ENCODE measurements around the gene ZNF654.
A peak's percentile ranks its signal among the peaks of the same experiment; 100 is the strongest.
"Not testable (repeated sequence)": the region's sequence is repeated elsewhere in the genome, so short reads cannot be mapped to it uniquely, and the experiment has no call there.

Gene ZNF654

DNA sequence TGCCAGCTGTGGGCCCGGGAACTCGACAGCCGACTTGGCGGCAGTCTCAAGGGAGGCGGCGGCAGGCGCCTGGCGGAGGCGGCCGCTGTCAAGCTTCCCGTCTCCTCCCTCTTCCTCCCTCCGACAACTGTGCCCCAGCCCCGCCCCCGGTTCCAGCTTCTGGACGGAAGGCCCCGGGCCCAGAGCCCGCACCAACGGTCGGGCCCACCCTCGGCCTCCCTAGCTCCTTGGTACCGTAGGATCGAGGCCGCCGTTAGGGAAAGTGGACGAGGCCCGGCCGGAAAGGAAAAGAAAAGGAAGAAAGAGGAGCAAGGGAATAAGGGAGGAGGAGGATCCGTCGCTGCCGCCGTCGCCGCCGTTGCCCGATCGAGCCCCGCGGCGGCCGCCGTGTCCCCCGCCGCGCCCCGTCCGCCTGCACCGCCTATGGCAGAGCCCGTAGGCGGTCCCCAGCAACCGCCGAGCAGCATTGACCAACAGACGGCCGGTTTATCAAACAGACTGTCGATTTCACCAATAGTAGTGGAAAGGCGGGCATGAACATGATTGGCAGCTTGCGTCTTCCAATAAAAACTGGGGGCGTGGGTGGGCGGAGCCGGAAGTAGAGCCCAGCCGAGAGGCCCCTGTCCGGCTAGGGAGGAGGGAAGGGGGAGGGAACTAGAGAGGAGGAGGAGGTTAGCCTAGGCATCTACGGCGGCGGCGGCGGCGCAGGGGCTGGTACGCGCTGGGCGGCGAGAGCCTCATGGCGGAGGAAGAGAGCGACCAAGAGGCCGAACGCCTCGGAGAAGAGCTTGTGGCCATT lies at the start of gene ZNF654, which contains the start of gene CGGBP1:
ZNF654 (plus strand) TSS at position 675 of the 799 bp plus-strand sequence; CDS start at position 740, 65 bp downstream.
CGGBP1 (minus strand) TSS at position 425 of the 799 bp plus-strand sequence. CDS start 3,029 bp downstream, outside the sequence.
- DNase-seq, result peak; percentile 99

DNA sequence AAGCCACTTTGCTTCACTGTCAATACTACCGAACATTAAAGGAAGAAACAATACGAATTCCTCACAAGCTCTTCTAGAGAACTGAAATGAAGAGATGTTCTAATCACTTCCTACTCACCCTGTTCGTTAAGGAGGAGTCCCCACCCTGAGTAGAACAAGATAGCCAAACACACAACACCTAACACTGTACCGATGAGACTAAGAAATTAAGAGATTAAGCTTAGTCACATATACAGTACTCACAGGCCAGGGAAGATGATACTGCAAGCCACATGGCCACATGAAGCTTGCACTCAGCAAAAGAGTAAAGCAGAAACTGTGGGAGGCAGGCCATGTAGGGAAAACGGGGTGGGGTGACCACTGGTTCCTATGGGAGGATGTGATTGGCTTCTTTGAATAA lies 48.2 kb upstream of the ZNF654 start:
- no peak for DNase-seq

DNA sequence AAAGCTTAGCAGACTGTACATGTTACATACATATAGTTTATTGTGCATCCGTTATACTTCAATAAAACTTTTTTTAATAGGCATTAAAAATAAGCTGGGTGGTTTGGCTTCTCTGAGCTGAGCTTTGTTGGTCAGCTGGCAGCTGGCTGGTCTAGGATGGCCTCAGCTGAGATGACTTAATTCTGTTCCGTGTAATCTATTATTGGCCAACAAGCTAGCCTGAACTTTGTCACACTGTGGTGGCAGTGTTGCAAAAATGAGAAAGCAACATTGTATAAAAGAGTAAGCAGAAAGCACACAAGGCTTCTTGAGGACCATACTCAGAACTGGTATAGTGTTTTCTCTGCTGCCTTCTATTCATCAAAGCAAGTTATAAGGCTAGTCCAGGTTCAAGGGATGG lies 45.5 kb upstream of the ZNF654 start:
- DNase-seq, result no peak

DNA sequence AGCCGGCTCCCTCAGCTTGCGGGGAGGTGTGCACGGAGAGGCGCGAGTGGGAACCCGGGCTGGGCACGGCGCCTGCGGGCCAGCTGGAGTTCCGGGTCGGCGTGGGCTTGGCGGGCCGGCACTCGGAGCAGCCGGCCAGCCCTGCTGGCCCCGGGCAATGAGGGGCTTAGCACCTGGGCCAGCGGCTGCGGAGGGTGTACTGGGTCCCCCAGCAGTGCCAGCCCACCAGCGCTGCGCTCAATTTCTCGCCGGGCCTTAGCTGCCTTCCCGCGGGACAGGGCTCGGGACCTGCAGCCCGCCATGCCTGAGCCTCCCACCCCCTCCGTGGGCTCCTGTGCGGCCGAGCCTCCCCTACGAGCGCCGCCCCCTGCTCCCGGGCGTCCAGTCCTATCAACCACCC lies 43.4 kb upstream of the ZNF654 start:
- DNase-seq, result not testable (repeated sequence)

DNA sequence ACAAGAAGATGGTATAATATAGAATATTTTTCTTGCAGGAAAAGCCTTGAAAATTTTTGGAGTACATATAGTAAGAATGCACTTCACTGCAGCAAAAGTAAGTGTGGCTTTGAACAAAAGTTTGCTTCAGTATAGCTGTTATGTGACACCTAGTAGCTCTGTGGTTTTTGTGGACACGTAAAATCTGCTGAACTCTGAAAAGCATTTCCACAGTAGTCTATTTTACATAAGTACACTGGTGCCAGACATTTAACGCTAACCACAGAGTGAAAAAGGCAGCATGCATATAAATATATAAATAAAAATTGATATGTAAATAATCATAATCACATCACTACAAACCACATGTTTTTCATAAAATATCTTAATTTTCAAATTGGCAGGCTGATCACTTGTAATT lies 40.0 kb upstream of the ZNF654 start:
- DNase-seq, result peak; percentile 61

DNA sequence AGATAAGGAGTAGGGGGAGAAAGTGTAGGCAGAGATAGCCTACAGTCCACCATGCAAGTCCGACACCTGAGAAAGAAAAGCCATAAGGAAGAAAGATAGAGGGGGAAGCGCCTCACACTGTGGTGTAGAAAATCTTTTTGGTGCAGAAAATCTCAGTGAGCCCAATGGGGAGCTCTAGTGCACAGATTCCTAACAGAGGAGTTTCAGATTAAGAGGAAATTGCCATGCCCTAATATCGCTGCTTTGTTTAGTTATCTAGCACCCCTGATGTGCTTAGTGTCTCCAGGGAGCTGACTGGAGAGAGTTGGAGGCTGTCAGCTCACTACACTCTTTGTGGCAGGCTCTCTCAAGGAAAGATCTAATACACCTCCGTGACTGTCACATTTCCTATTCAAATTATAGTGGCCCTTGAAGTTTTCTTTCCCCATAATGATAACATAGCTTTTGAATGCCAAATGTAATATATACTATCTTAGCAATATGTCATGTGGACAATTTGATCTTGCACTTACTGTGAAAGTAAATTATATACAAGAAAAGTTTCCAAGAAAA lies 34.0 kb upstream of the ZNF654 start:
- no peak for DNase-seq

DNA sequence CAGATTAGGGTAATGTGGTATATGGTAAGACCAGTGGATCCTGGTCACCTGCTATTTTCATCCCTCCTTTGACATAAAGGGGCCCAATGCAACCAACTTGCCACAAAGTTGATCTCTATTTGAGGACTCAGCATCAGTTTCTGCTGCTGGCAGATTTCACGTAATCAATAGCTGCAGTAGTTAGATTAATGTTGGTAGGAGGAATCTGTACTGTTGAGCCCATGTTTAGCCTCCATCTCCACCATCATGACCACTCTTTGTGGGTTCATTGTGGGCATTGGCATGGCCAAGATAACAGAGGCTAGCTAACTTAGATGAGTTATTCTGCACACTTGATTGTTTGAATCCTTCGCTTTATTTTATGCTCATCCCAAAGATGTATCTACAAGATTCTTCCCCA lies 30.2 kb upstream of the ZNF654 start:
- DNase-seq, result no peak

DNA sequence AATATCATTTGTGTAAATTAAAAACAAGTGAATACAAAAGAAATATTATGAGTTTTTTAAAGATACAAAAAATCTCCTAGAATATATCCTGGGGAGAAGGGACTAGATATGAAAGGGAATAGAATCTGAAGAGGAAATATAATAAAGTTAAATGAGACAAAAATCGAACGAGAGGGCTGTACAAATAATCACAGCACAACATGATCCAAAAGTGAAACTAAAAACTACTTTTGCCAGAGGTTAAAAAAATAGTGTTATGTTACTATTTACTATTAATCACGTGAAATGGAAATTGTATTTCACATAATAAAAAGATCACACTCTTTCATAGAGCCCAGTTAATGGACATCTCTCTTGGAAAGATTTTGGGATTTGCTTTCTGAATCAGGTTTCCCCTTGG lies 28.8 kb upstream of the ZNF654 start:
- DNase-seq, result peak; percentile 27

DNA sequence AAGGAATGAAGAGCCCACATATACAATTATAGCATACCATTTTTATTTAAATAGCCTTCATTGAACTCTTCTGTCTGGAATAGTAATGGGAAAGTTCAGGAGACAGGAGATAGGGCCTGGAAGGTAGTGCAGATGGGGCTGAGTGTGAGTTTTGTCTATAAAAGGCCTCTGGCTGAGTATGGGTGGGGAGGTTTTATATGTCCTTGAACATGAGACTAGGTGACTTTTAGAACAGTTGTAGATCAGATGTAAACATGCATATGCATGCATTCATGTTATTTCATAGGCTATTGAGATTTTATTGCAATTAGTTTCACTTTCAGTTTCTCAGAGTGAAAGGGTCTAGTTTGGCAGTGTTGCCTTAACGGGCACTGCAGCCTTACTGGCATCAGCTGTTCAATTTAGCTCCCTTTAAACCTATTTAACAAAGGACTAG lies 27.4 kb upstream of the ZNF654 start:
- DNase-seq, result peak; percentile 67

DNA sequence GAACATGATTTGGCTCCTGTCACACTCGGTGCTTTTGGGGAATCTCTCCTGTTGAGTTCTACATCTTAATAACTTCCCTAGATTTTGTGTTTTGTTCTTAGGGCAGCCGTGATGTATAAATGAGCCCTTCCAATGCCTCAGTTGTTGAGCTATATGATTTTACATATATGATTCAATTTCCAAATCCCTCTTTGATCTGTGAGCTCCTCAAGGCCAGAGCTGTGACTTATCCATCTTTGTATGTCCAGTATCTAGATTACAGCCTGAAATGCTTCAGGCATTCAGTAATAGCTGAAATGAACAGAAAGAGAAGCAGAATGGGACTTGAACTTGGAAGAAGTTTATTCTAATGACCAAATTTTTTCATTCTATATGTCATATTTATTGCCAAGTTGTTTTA lies 26.8 kb upstream of the ZNF654 start:
- no peak for DNase-seq

DNA sequence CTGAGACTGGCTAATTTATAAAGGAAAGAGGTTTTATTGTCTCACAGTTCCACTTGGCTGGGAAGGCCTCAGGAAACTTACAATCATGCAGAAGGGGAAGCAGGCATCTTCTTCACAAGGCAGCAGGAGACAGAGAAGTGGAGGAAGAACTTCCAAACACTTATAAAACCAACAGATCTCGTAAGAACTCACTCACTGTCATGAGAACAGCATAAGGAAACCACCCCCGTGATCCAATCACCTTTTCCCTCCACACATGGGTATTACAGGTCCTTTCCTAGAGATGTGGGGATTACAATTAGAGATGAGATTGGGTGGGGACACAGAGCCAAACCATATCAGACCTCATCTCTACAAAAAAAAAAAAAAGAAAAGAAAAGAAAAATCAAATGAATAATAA lies 26.0 kb upstream of the ZNF654 start:
- no peak for DNase-seq

DNA sequence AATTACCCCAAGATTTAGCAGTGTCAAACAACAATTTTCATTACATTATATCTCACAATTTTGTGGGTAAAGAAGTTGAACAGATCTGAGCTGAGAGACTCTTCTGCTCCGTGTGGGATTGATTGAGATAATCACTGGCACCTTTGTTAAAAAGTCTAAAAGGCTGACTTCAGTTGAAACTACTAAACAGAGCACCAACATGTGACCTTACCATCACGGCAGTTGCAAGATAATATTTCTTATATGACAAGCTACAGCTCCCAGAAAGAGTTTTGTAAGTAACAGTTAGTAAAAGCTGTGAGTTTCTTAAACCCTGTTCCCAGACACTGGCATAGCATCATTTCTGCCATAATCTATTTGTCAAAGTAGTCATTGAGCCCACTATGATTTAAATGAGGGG lies 25.2 kb upstream of the ZNF654 start:
- no peak for DNase-seq

DNA sequence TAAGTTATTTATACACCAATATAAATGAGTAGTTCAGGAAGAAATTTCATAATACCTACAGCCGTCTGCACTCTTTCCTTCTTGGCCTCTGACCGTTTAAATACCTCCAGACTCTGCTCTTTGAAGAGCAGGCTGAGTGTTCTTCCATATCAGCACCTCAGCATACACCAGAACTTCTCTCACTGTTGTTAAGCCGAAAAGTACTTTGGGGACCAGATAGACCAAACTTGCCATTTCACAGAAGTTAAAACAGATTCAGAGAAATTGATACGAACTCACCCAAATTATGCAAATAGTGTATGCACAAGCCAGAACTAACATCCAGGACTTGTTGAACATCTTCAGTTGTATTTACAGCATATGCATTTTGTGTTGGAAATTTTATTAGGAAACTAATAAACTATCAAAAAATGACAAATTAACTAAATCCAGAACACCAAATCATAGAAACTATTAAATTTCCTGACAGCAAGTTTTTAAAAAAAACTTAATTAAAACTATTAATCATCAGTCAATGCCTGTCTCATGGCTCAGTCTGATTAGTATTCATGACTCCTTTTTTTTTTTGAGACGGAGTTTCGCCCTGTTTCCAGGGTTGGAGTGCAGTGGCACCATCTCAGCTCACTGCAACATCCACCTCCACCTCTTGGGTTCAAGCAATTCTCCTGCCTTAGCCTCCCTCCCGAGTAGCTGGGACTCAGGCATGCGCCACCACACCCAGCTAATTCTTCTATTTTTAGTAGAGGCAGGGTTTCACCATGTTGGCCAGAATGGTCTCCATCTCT lies 24.4 kb upstream of the ZNF654 start:
- no peak for DNase-seq

DNA sequence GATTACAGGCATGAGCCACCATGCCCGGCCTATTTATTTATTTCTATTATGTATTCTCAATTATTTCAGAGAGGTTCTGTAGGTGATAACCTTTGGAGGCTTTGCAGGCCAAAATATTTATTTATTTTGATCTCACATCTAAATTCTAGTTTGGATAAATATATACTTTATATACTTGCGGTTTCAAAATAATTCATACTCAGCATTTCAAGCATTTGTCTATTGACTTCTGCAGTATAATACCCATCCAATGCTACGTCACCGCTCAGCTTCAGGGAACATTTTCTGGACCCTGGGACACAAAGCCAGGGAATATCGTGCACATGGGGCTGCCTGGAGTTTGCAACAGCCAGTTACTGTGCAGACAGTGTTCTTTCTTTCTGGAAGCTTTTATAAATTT lies 22.8 kb upstream of the ZNF654 start:
- DNase-seq, result no peak

DNA sequence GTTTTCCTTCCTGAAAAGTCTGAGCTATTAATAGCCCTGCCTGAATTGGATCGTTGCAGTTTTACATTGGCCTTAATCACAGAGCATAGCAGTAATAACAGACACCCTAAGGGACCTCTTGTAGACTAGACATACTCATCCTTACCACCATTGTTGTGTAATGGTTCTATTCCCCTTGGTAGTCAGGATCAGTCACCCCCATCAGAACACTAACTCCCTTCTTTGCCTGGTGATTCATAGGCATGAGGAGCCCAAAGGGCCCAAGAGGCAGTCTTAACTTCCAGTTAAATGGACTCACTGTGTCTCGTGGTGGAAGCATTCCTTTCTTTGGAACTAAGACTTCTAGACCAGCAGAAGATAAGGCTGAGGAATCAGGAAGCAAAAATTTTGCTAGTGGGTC lies 20.5 kb upstream of the ZNF654 start:
- DNase-seq, result no peak

DNA sequence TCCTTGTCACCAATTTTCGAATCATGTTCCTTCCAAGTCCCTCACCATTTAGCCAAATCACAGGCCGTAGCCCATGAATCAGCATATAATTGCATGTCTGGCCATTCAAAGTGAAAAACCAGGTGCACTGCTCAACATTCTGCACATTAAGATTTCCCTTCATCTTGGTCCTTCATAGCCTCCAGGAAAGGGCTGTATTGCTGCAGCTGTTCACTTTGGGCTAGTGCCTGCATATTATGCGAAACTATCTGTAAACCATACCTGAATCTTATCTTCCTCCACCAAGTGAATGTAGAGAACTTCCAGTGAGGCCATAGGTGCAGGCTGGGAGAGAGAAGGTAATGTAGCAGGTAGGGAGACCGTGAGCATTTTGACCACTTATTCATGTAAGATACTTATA lies 18.5 kb upstream of the ZNF654 start:
- no peak for DNase-seq

DNA sequence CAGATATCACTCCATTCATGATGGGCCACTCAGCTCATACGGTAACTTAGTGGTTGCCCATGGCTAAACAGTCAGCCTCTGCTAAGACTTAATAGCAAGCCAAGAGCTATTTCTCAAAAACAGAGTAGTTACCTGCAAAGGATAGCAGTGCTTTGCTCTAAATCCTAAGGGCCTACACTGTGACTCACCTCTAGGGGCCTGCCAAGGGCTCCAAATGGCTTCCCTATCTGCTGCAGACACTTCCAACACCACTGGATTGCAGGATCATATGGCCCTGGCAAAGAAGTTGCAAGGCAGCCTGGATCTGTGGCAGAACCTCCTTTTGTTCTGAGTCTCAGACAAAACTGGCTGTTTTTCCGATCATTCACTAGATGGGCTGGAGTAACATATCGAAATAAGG lies 18.1 kb upstream of the ZNF654 start:
- DNase-seq, result no peak

DNA sequence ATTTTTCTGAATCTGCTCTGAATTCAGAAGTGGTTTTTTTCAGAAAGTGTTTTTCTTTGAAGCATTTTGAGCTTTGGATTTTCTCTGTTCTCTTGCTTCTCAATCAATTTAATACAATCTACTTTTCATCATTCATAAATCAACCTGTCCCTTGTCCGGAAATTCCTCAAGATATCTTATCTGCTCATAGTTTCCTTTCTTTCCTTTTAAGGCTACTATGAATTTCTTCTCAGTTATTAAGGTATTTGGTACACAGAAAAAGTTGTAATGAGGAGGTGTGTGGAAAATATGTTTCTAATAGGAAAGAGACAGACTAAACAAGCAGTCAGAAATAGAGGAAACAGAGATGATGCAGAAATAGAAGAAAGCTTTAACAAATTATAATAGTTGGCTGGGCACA lies 14.6 kb upstream of the ZNF654 start:
- DNase-seq, result no peak

DNA sequence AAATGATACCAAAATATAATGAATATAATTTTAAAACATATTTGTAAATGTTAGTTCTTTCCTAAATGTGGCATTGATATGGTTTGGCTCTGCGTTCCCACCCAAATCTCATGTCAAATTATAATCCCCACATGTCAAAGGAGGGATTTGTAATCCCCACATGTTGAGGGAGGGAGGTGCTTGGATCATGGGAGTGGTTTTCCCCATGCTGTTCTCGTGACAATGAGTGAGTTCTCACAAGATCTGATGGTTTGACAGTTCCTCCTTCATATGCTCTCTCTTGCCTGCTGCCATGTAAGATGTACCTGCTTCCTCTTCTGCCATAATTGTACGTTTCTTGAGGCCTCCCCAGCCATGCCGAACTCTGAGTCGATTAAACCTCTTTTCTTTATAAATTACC lies 12.3 kb upstream of the ZNF654 start:
- no peak for DNase-seq

DNA sequence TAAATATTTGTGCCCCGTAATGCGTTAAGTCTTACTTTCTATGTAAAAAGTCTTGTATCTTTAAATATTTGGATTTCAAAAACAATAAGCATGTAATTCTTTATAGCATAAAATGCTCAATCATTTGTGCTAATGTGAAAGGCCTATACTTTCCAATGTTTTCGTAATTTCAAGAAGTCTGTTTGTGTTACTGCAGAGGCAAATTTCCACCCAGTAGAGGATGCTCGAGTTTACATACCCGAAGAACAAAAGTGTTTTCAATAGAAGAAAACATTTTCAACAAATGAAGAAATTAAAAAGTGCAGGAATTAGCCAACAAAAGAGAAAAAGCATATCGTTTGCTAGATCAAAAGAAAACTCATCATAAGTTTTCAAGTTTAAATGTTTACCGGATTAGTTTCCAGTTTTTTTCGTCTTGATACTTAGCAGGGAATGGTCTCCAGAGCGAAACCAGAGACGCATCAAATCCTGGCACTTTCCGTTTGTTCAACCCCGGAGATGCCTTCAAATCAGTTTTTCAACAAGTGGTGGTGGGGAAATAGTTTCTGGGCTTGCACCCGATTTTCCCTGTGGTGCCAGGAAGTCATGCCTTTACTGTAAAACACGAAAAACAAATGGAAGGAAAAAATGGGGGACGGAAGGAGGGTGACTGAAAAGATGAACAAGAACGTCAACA lies 1.3 kb upstream of the ZNF654 start:
- peak; percentile 21 for DNase-seq

DNA sequence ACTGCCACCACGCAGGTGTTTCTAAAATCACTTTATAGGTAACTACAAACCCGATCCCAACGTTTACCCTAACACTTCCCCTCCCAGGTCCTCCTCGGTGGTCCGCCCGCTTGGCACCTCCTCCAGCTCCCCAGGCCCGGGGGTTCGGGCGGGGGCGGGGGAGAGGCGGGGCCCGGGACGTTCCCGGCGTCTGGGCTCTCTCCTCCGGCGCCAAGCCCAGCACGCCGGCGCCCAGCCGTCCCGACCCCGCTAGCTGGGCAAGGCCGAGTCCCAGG lies 812 bp upstream of the ZNF654 start:
- no peak for DNase-seq

DNA sequence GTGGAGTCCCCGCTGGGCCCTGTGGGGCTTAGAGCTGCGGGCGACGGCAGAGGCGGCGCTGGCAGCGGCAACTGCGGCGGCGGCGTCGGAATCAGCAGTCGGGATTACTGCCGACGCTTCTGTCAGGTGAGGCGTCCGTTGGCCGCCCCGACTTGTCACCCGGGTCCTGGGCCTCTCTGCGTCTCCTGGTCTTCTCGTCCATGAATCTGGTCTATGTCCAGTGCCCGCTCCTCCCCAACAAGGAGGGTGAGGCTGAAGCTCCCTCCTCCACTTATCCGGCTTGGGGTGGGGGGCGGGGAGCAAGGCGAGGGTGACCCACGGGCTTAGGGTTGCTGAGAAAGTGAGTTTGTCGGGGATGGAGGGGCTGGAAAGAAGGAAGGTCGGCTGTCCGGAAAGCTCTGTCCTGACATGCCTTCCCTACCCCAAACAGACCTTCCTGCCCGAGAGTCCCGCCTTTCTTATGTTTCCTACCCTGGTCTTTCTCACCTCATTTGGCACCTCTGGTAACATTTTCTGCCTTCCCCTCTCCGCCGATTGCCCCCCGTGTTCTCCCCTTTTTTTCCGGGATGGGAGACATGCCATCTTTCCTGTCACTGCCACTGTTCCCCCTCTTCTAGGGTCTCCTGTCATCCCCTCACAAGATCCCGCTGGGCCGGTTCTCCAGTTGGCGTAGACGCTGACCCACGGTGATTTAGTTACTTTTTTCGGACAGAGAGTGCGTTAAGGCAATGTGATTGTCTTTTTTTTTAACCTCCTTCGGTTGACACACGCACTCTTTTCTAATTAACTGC lies 520 bp downstream of the ZNF654 start:
- no peak for DNase-seq

DNA sequence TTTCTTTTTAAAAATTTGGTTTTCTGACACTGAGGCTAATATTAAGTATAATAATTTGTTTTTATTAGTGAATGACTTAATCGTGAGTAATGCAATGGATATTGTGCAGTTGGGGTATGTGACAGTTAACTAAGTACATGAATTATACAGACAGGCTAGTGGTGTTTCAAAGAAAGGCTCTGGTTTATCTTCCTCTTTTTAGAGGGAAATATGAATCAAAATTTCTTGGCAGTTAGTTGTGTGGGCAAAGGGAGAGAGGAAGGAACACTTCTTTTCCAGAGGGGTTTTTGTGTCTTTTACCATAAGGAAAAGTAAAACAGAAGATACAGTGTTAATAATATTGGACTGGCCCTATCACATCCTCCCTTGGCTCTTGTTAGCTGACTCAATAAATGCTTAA lies 2.7 kb downstream of the ZNF654 start:
- DNase-seq, result no peak

Measured in CD4-positive, alpha-beta T cell treated with Interleukin-4 for 4 hours (primary cell).